ENCODE measurements around the gene GLOD4.

DNA sequence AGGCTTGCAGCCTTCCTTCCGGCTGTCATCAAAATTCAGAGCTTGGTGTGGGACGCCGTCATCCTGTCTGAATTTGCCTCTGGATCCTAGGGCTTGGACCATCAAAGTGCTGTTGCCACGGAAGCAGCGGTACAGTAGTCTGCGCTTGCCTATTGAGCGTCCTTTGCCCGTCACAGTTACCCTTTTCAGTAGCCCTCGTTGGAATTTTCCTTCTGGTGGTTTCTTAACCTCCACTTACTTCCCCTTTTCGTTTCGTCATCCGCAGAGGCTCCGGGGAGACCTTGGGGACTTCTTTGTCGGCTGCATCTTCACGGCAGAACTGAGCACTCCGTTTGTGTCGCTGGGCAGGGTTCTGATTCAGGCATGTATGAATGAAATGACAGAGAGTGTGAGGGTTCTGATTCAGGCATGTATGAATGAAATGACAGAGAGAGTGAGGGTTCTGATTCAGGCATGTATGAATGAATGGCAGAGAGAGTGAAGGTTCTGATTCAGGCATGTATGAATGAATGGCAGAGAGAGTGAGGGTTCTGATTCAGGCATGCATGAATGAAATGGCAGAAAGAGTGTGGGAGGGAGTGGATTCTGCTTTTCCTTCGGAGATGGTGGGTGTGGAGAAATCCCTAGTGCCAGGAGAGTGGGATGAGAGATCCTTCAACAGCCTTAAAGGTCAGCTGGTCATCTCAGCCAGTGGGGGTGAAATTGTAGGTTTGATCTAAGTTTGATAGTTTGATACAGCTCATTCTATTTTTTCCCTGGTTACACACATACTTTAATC lies 41.7 kb downstream of the GLOD4 start:
- TF ChIP-seq, protein P1, sequence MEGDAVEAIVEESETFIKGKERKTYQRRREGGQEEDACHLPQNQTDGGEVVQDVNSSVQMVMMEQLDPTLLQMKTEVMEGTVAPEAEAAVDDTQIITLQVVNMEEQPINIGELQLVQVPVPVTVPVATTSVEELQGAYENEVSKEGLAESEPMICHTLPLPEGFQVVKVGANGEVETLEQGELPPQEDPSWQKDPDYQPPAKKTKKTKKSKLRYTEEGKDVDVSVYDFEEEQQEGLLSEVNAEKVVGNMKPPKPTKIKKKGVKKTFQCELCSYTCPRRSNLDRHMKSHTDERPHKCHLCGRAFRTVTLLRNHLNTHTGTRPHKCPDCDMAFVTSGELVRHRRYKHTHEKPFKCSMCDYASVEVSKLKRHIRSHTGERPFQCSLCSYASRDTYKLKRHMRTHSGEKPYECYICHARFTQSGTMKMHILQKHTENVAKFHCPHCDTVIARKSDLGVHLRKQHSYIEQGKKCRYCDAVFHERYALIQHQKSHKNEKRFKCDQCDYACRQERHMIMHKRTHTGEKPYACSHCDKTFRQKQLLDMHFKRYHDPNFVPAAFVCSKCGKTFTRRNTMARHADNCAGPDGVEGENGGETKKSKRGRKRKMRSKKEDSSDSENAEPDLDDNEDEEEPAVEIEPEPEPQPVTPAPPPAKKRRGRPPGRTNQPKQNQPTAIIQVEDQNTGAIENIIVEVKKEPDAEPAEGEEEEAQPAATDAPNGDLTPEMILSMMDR (IDR thresholded peaks at IDR 0.05; ENCODE audit: insufficient read depth, low read depth, low read length) = no peak
- TF ChIP-seq EZH2 (IDR thresholded peaks at IDR 0.05; ENCODE audit: insufficient read depth, low read length) = no peak
